Fibroblast of lung (primary cell): ENCODE measurements around the gene SMIM7. TPM values are rescaled to one million over a fixed set of nuclear protein-coding genes. Genes with fewer than 3 reads are reported as not detected.

ENCODE experiments used
- DNase-seq, 2 donors: peaks; one replicate each; pipeline versions ENCODE4 v3.0.0 to v3.0.0-alpha.2; 2010; ENCODE audit warnings: low read depth in 2 of 2
- H2AFZ ChIP-seq: 2 replicates; pipeline ENCODE4 v1.5.1; 2012; ENCODE audit warnings: low read length, control low read depth, inconsistent platforms
- H3K27ac ChIP-seq: 2 replicates; pipeline ENCODE4 v1.5.1; 2011; ENCODE audit warnings: low read length, control low read depth; ENCODE audit not compliant: insufficient read depth
- H3K27me3 ChIP-seq: 2 replicates; pipeline ENCODE4 v1.5.1; 2011; ENCODE audit warnings: mild to moderate bottlenecking, low read length; ENCODE audit not compliant: control insufficient read depth, insufficient read depth
- H3K36me3 ChIP-seq: 2 replicates; pipeline ENCODE4 v1.5.1; 2011; ENCODE audit warnings: low read length; ENCODE audit not compliant: control insufficient read depth, insufficient read depth
- H3K4me1 ChIP-seq: 2 replicates; pipeline ENCODE4 v1.5.1; 2011; ENCODE audit warnings: low read length; ENCODE audit not compliant: control insufficient read depth, insufficient read depth; ENCODE audit errors: extremely low read depth
- H3K4me2 ChIP-seq: 2 replicates; pipeline ENCODE4 v1.5.1; 2011; ENCODE audit warnings: low read length, control low read depth; ENCODE audit not compliant: insufficient read depth; ENCODE audit errors: extremely low read depth
- H3K4me3 ChIP-seq, 4 experiments: fragments of 200-600 bp in 1 of 4; sonication (generic) in 1 of 4; replicated peaks in 1 of 4; 2 replicates each; pipeline ENCODE4 v1.5.1; 2011 to 2016; ENCODE audit warnings: low read length in 4 of 4, low read depth in 3 of 4, mild to moderate bottlenecking in 3 of 4, control low read depth in 2 of 4, inconsistent platforms in 1 of 4, mixed read lengths in 1 of 4; ENCODE audit not compliant: insufficient read depth in 1 of 4; ENCODE audit errors: control extremely low read depth in 1 of 4
- H3K79me2 ChIP-seq: 2 replicates; pipeline ENCODE4 v1.5.1; 2012; ENCODE audit warnings: mild to moderate bottlenecking, low read length, inconsistent platforms; ENCODE audit not compliant: control insufficient read depth, insufficient read depth
- H3K9ac ChIP-seq: 2 replicates; pipeline ENCODE4 v1.5.1; 2011; ENCODE audit warnings: mild to moderate bottlenecking, low read length, control low read depth; ENCODE audit not compliant: insufficient read depth
- H3K9me3 ChIP-seq: 2 replicates; pipeline ENCODE4 v1.5.1; 2012; ENCODE audit warnings: low read depth, low read length; ENCODE audit not compliant: control insufficient read depth, insufficient read depth
- H4K20me1 ChIP-seq: 2 replicates; pipeline ENCODE4 v1.5.1; 2011; ENCODE audit warnings: low read length; ENCODE audit not compliant: control insufficient read depth, insufficient read depth; ENCODE audit errors: extremely low read depth
- CTCF ChIP-seq, 2 donors: IDR thresholded peaks in 1 of 2; conservative IDR thresholded peaks in 1 of 2; 1 replicate in 1 of 2; 2 replicates in 1 of 2; pipeline ENCODE4 v1.5.1; 2011 to 2012; ENCODE audit warnings: low read length in 2 of 2, control low read depth in 1 of 2, inconsistent platforms in 1 of 2, low read depth in 1 of 2, mild to moderate bottlenecking in 1 of 2
- EZH2 ChIP-seq: IDR thresholded peaks from 2 replicates; pipeline ENCODE4 v1.5.1; 2012; ENCODE audit warnings: low read length, control low read depth, mild to moderate bottlenecking; ENCODE audit errors: missing control alignments
- polyA plus RNA-seq, 2 donors: library from polyadenylated mRNA; depleted of rRNA in 1 of 2; stranded (reverse) in 1 of 2; unstranded in 1 of 2; fragments of >200 nt; gene quantifications; 2 replicates each; pipeline ENCODE4 v1.2.1, GENCODE V29; 2011 to 2012; ENCODE audit warnings: missing spikeins in 1 of 2
- total RNA-seq: library from RNA; depleted of rRNA; stranded (reverse); fragments of >200 nt; gene quantifications from 2 replicates; pipeline ENCODE4 v1.2.1, GENCODE V29; 2014

SMIM7 gene
- total and polyA plus RNA-seq, 2 donors (not counting 1 experiment from before 2014, with no cell fraction given), result 58.1 to 91.4 TPM

GRCh38 chr19:16613841-16614240, 46.1 kb downstream of the SMIM7 start:
- TF ChIP-seq EZH2, result no peak
- no peak for TF ChIP-seq CTCF (conservative IDR thresholded peaks at IDR 0.05 in 1 of 2, IDR thresholded peaks at IDR 0.05 in 1 of 2; ENCODE audit: low read depth in 1 of 2, low read length in 2 of 2)
- no peaks in the 10 kb centered on the region for H4K20me1 ChIP-seq

GRCh38 chr19:16612636-16613035, 47.3 kb downstream of the SMIM7 start:
- H4K20me1 ChIP-seq, result no peaks in the 10 kb centered on the region
- TF ChIP-seq EZH2, result no peak
- TF ChIP-seq CTCF (conservative IDR thresholded peaks at IDR 0.05 in 1 of 2, IDR thresholded peaks at IDR 0.05 in 1 of 2; ENCODE audit: low read depth in 1 of 2, low read length in 2 of 2), result no peak

More at GRCh38 chr19:16613841-16614240, 46.1 kb downstream of the SMIM7 start:
- peaks cover 4% of the 10 kb centered on the region for H3K4me1 ChIP-seq
- H3K9ac ChIP-seq, result no peak overlapping the region
- no peaks in the 10 kb centered on the region for H3K9me3 ChIP-seq
- H3K4me2 ChIP-seq, result no peak overlapping the region
- H3K36me3 ChIP-seq, result no peaks in the 10 kb centered on the region
- peaks cover 91% of the 10 kb centered on the region for H3K79me2 ChIP-seq
- H3K4me3 ChIP-seq, result no peak overlapping the region
- H2AFZ ChIP-seq, result no peak overlapping the region
- H3K27me3 ChIP-seq, result no peaks in the 10 kb centered on the region
- no peak overlapping the region for H3K27ac ChIP-seq
- DNase-seq, result no peak

GRCh38 chr19:16611121-16611520, 48.8 kb downstream of the SMIM7 start:
- Histone ChIP-seq H2AFZ (no peak overlapping the region), H4K20me1 (no peaks in the 10 kb centered on the region)
- TF ChIP-seq CTCF (conservative IDR thresholded peaks at IDR 0.05 in 1 of 2, IDR thresholded peaks at IDR 0.05 in 1 of 2; ENCODE audit: low read depth in 1 of 2, low read length in 2 of 2) (no peak), EZH2 (no peak)

More at GRCh38 chr19:16612636-16613035, 47.3 kb downstream of the SMIM7 start:
- Histone ChIP-seq H3K4me3 (no peak overlapping the region), H3K79me2 (peaks cover 85% of the 10 kb centered on the region), H3K9me3 (no peaks in the 10 kb centered on the region), H2AFZ (no peak overlapping the region), H3K4me2 (no peak overlapping the region), H3K27ac (no peak overlapping the region), H3K4me1 (peaks cover 6% of the 10 kb centered on the region), H3K27me3 (no peaks in the 10 kb centered on the region), H3K9ac (no peak overlapping the region), H3K36me3 (no peaks in the 10 kb centered on the region)
- no peak for DNase-seq

More at GRCh38 chr19:16611121-16611520, 48.8 kb downstream of the SMIM7 start:
- no peak overlapping the region for H3K9ac ChIP-seq
- H3K4me1 ChIP-seq, result peaks cover 6% of the 10 kb centered on the region
- H3K9me3 ChIP-seq, result no peaks in the 10 kb centered on the region
- no peak for DNase-seq
- H3K27ac ChIP-seq, result no peak overlapping the region
- no peaks in the 10 kb centered on the region for H3K27me3 ChIP-seq
- H3K4me3 ChIP-seq, result no peak overlapping the region
- no peak overlapping the region for H3K4me2 ChIP-seq
- H3K36me3 ChIP-seq, result no peaks in the 10 kb centered on the region
- peaks cover 82% of the 10 kb centered on the region for H3K79me2 ChIP-seq
